B cell (primary cell): Measurements from ENCODE around the gene MGA. TPM values are rescaled to one million over a fixed set of nuclear protein-coding genes. Genes with fewer than 3 reads are reported as not detected.
"Not testable (repeated sequence)": the region's sequence is repeated elsewhere in the genome, so short reads cannot be mapped to it uniquely, and the experiment has no call there.

Experiments
- ATAC-seq: fragments of 200-7000 bp; cut with Tn5 transposase; one replicate; pipeline ENCODE4 v1.10.0; 2021; ENCODE audit warnings: low read depth, mild to moderate bottlenecking, moderate number of reproducible peaks, moderate library complexity
- CTCF ChIA-PET: fragments of 350-600 bp; sonication (Branson Sonifier 250); formaldehyde crosslinking; loops from one replicate; lab custom pipeline; 2021; ENCODE audit warnings: antibody characterized with exemption, inconsistent platforms; lab: Charles Lee
- POLR2A ChIA-PET: fragments of 350-600 bp; sonication (Branson Sonifier 250); formaldehyde crosslinking; loops from one replicate; lab custom pipeline; 2021; ENCODE audit warnings: antibody characterized with exemption; lab: Charles Lee
- DNase-seq: peaks from one replicate; pipeline ENCODE4 v3.0.0; 2013
- H2AFZ ChIP-seq: 2 replicates; pipeline ENCODE4 v1.6.1; 2012; ENCODE audit warnings: mild to moderate bottlenecking, low read depth, low read length; ENCODE audit not compliant: insufficient read depth, poor library complexity, severe bottlenecking
- H3K27ac ChIP-seq, 2 donors: 1 replicate in 1 of 2; 2 replicates in 1 of 2; pipeline ENCODE4 v1.5.1; 2012 to 2013; ENCODE audit warnings: low read length in 2 of 2, mild to moderate bottlenecking in 2 of 2, moderate library complexity in 1 of 2
- H3K27me3 ChIP-seq, 4 experiments: fragments of 200-600 bp in 1 of 4; sonication (generic) in 1 of 4; replicated peaks in 1 of 4; 1 replicate in 2 of 4; 2 replicates in 2 of 4; pipeline versions ENCODE4 v1.6.1 to v1.7.0; 2013 to 2016; ENCODE audit warnings: low read length in 3 of 4, mild to moderate bottlenecking in 2 of 4, mixed read lengths in 1 of 4, moderate library complexity in 1 of 4; ENCODE audit not compliant: insufficient read depth in 4 of 4, control insufficient read depth in 3 of 4; ENCODE audit errors: control extremely low read depth in 1 of 4
- H3K36me3 ChIP-seq, 2 experiments: replicated peaks in 1 of 2; 1 replicate in 1 of 2; 2 replicates in 1 of 2; pipeline versions ENCODE4 v1.6.1 to v1.7.1; 2013; ENCODE audit warnings: low read length in 1 of 2; ENCODE audit not compliant: insufficient read depth in 2 of 2, control insufficient read depth in 1 of 2; ENCODE audit errors: control extremely low read depth in 1 of 2, extremely low read depth in 1 of 2
- H3K4me1 ChIP-seq, 2 donors: fragments of 200-600 bp in 1 of 2; sonication (generic) in 1 of 2; 1 replicate in 1 of 2; 2 replicates in 1 of 2; pipeline versions ENCODE4 v1.5.1 to v1.6.1; 2013 to 2017; ENCODE audit warnings: low read length in 2 of 2; ENCODE audit not compliant: control insufficient read depth in 2 of 2, insufficient read depth in 2 of 2
- H3K4me2 ChIP-seq: replicated peaks from 2 replicates; pipeline ENCODE3; 2012; ENCODE audit warnings: mild to moderate bottlenecking, low read depth, low read length; ENCODE audit not compliant: poor library complexity, severe bottlenecking
- H3K4me3 ChIP-seq, 5 experiments: fragments of 200-600 bp in 1 of 5; sonication (generic) in 1 of 5; 1 replicate in 3 of 5; 2 replicates in 2 of 5; pipeline versions ENCODE4 v1.5.1 to v1.7.0; 2011 to 2016; ENCODE audit warnings: low read length in 4 of 5, mild to moderate bottlenecking in 4 of 5, low read depth in 2 of 5, control low read depth in 1 of 5, moderate library complexity in 1 of 5; ENCODE audit not compliant: insufficient read depth in 1 of 5; ENCODE audit errors: control extremely low read depth in 1 of 5, extremely low read depth in 1 of 5
- H3K79me2 ChIP-seq: fragments of 200-600 bp; sonication (generic); one replicate; pipeline ENCODE4 v1.6.0; 2016; ENCODE audit warnings: low read length; ENCODE audit not compliant: control insufficient read depth, insufficient read depth
- H3K9ac ChIP-seq: fragments of 200-600 bp; sonication (generic); 2 replicates; pipeline ENCODE4 v1.6.1; 2017; ENCODE audit warnings: mild to moderate bottlenecking, low read length, moderate library complexity
- H3K9me3 ChIP-seq, 3 donors: one replicate each; pipeline versions ENCODE4 v1.6.1 to v1.7.1; 2013; ENCODE audit warnings: low read length in 2 of 3; ENCODE audit not compliant: control insufficient read depth in 2 of 3, insufficient read depth in 1 of 3; ENCODE audit errors: control extremely low read depth in 1 of 3
- H4K20me1 ChIP-seq: 2 replicates; pipeline ENCODE4 v1.6.0; 2012; ENCODE audit warnings: mild to moderate bottlenecking, low read length; ENCODE audit not compliant: insufficient read depth, control insufficient read depth, poor library complexity, severe bottlenecking
- H3K27ac Mint-ChIP-seq: one replicate; pipeline ENCODE4 v1.8.0; 2021; ENCODE audit warnings: mixed read lengths
- H3K27me3 Mint-ChIP-seq: one replicate; pipeline ENCODE4 v1.8.0; 2021; ENCODE audit warnings: mixed read lengths
- H3K4me1 Mint-ChIP-seq: one replicate; pipeline ENCODE4 v1.8.0; 2021; ENCODE audit warnings: mixed read lengths
- H3K4me3 Mint-ChIP-seq: one replicate; pipeline ENCODE4 v1.8.0; 2021; ENCODE audit warnings: mixed read lengths
- H3K9me3 Mint-ChIP-seq: one replicate; pipeline ENCODE4 v1.8.0; 2022; ENCODE audit warnings: mixed read lengths; ENCODE audit not compliant: insufficient read depth
- CTCF ChIP-seq: fragments of 200-600 bp; IDR thresholded peaks from one replicate; pipeline ENCODE4 v1.8.0; 2022; ENCODE audit warnings: antibody characterized with exemption, mild to moderate bottlenecking
- EZH2 ChIP-seq: IDR thresholded peaks from 2 replicates; pipeline ENCODE4 v1.6.1; 2012; ENCODE audit warnings: borderline replicate concordance, low read depth, mild to moderate bottlenecking, moderate library complexity, low read length; ENCODE audit not compliant: insufficient read depth, poor library complexity, severe bottlenecking
- WGBS: methylation state at CpG from one replicate; pipeline ENCODE4 v1.1.5; 2013; ENCODE audit warnings: missing lambda C conversion rate; ENCODE audit not compliant: insufficient coverage; 5-methylcytosine and 5-hydroxymethylcytosine counted together
- intact Hi-C: fragments of 100-400 bp; cut with micrococcal nuclease; formaldehyde crosslinking; loops from one replicate; pipeline ENCODE4 v1.10.0; 2022
- polyA plus RNA-seq: library from polyadenylated mRNA; depleted of rRNA; stranded (reverse); fragments of >200 nt; gene quantifications from 2 replicates; pipeline ENCODE4 v1.2.3, GENCODE V29; 2012
- total RNA-seq, 2 donors: library from RNA; stranded (reverse); fragments of 120-200 nt in 1 of 2; gene quantifications; 1 replicate in 1 of 2; 2 replicates in 1 of 2; pipeline versions ENCODE4 v1.2.3 to v1.2.4, GENCODE V29; 2013 to 2022

The MGA gene
- total and polyA plus RNA-seq, 2 donors (not counting 1 experiment from before 2014, with no cell fraction given) = 5.4 to 79.7 TPM

GRCh38 chr15:41734079-41734478, 73.9 kb downstream of the MGA start:
- Histone ChIP-seq H4K20me1 (peaks cover 7% of the 10 kb centered on the region), H2AFZ (no peak overlapping the region), H3K36me3 (peaks cover 10 to 66% of the 10 kb centered on the region in 2 experiments), H3K27me3 (no peaks in the 10 kb centered on the region), H3K4me1 (peaks cover 9% of the 10 kb centered on the region in 2 donors), H3K9me3 (no peaks in the 10 kb centered on the region), H3K27ac (no peak overlapping the region), H3K79me2 (peaks cover 21% of the 10 kb centered on the region), H3K4me3 (no peak overlapping the region), H3K9ac (no peak overlapping the region), H3K4me2 (no peak overlapping the region)
- H3K4me1 Mint-ChIP-seq = peaks cover 8% of the 10 kb centered on the region
- ChIA-PET POLR2A (no interaction called here), CTCF (no interaction called here)
- no peak for DNase-seq
- H3K9me3 Mint-ChIP-seq = no peaks in the 10 kb centered on the region
- no peaks in the 10 kb centered on the region for H3K27me3 Mint-ChIP-seq
- no peak overlapping the region for H3K27ac Mint-ChIP-seq
- intact Hi-C loops = no loop called here
- no peak for TF ChIP-seq EZH2
- H3K4me3 Mint-ChIP-seq = no peak overlapping the region
- 100% methylated on average over 1 of the region's 4 CpGs for WGBS
- no peak for ATAC-seq

DNA sequence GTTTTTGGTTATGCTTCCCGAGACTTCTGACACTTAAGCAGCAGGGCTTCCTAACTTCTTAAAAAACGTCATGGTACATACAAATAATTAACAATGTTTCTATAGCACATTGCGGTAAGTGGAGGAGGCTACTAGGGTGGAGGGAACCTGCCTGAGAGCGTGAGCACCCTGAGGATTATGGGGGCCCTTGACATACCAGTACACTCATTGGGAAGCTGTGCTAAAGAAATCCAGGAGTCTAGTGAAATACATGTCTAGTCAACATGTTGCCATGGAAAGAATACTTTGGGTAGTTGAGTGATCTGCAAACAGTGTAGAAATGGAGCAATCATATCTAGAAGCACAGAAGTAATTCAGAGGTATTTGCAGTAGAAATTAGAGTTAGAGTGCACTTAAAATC, 74.8 kb downstream of the MGA start:
- Histone ChIP-seq H3K9ac (no peak overlapping the region), H3K4me1 (peaks cover 8 to 9% of the 10 kb centered on the region in 2 donors), H3K36me3 (peaks cover 10 to 73% of the 10 kb centered on the region in 2 experiments), H3K9me3 (no peaks in the 10 kb centered on the region), H2AFZ (no peak overlapping the region), H3K4me2 (no peak overlapping the region), H3K27me3 (no peaks in the 10 kb centered on the region), H3K79me2 (peaks cover 23% of the 10 kb centered on the region), H4K20me1 (peaks cover 7% of the 10 kb centered on the region), H3K4me3 (no peak overlapping the region), H3K27ac (no peak overlapping the region)
- WGBS = no CpG with 5 or more reads among the region's 4 CpGs
- no peak for TF ChIP-seq CTCF
- TF ChIP-seq EZH2 = no peak
- ATAC-seq = no peak
- no peaks in the 10 kb centered on the region for H3K9me3 Mint-ChIP-seq
- ChIA-PET POLR2A (no interaction called here), CTCF (no interaction called here)
- H3K27ac Mint-ChIP-seq = no peak overlapping the region
- H3K4me3 Mint-ChIP-seq = no peak overlapping the region
- H3K27me3 Mint-ChIP-seq = no peaks in the 10 kb centered on the region
- peaks cover 7% of the 10 kb centered on the region for H3K4me1 Mint-ChIP-seq
- intact Hi-C loops = no loop called here
- DNase-seq = no peak

DNA sequence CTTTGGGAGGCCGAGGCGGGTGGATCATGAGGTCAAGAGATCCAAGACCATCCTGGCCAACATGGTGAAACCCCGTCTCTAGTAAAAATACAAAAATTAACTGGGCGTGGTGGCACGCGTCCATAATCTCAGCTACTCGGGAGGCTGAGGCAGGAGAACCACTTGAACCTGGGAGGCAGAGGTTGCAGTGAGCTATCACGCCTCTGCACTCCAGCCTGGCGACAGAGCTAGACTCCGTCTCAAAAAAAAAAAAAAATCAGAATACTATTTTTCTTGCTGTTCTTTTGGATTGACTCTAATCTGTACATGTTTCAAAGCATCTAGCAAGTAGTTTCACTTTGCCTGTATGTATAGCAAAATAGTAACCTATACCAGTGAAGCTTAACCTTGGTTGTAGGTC, 75.3 kb downstream of the MGA start:
- CTCF ChIA-PET = not testable (repeated sequence)

More for the DNA sequence above, 75.3 kb downstream of the MGA start:
- H3K9ac ChIP-seq, intact Hi-C loops, H4K20me1 ChIP-seq, H2AFZ ChIP-seq, DNase-seq, H3K27ac ChIP-seq, H3K4me1 Mint-ChIP-seq, H3K9me3 Mint-ChIP-seq, H3K4me3 Mint-ChIP-seq, H3K4me1 ChIP-seq, H3K27me3 Mint-ChIP-seq, ATAC-seq, H3K27ac Mint-ChIP-seq, H3K27me3 ChIP-seq, POLR2A ChIA-PET, H3K4me3 ChIP-seq, H3K9me3 ChIP-seq, H3K4me2 ChIP-seq: not testable (repeated sequence)
- H3K36me3 ChIP-seq = peaks cover 10 to 76% of the 10 kb centered on the region in 2 experiments
- peaks cover 24% of the 10 kb centered on the region for H3K79me2 ChIP-seq
- WGBS = 98% methylated on average over 7 of the region's 10 CpGs
